ENCODE results near the gene HPGD.

HPGD gene

DNA sequence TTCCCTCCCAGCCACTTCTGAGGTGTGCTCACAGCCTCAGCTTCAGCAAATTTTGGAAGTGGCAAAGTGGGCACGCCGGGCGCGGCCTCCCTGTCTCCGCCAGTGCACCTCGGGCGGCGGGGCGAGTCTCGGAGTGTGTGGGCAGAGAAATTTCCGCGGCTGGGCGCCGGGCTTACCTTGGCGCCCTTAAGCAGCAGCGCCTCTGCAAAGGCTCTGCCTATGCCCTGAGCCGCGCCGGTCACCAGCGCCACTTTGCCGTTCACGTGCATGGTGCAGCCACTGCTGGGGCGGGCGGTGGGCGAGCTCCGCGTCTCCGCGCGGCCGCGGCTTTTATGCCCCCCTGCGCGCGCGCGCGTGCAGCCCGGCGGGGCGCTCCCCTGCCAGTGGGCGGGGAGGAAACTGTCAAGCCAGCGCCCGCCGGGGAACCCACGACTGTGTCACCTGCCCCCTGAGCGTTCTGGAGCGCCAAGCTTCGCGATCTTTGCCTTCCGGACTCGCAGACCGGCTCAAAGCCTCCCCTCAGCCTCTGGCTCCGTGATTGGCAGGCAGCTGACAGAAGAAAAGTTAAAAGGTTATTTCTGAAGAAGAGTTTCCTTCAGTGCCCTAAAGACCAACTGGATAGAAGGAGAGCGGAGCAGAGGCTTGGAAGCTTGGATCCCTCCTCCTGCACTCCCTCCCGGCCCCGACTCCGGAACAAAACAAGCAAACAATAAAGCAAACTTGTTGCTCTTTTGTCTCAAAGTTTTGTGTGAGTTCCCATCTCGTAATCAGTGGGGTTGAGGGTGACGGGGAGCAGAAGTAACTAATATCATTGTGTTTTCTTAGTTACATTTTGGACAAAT, at the start of gene HPGD:
Gene HPGD, minus strand, starts transcription at position 306 of the 842 bp plus-strand sequence. Its CDS starts 37 bp downstream, at position 269.
- peak; percentile 53 for DNase-seq

DNA sequence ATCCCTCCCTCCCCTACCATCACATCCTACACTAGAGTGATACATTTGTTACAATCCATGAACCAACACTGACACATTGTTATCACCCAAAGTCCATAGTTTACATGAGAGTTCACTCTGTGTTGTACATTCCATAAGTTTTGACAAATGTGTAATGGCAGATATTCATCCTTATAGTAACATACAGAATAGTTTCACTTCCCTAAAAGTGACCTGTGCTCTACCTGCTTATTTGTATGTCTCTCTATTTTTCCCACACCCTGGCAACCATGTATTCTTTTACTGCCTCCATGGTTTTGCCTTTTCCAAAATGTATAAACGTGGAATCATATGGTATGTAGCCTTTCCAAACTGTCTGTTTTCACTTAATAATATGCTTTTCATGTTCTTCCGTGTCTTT, 42.2 kb upstream of the HPGD start:
- DNase-seq = no peak

DNA sequence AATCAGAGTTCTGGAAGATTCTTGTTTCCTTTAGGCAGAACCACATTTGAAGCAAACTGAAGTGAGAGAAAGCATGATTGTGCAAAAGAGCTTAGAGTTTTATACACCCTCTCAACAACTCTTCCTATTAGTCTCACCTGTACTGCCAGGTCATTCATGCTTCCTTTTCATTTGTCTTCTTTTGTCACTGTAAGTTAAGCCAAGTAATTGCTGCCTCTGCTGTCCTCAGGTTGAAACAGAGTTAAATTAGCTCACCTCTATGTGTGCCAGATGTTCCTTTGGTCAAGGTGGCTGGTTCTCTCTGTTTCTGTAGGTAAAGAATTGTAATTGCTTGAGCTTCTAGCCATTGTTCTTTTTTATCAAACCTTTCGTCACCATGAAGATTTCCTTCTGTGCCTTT, 41.1 kb upstream of the HPGD start:
- DNase-seq = no peak

DNA sequence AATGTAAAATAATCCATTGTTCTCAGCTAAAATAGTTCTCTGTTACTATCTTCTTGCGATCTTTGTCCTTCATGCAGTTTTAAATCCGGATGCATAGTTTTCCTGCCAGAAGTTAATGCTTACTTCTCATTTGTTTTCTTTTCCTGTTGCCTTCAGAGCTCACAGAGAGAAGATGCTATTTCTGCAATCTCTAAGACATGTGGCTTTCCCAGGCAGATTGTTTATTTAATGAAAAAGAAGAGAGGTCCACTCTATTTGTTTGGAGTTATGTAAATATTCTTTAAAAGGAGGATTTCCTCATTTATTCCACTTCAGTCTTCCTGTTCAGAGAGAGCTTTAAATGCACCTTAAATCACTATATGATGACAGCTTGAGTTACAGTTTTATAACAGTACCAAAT, 39.3 kb upstream of the HPGD start:
- DNase-seq = no peak

DNA sequence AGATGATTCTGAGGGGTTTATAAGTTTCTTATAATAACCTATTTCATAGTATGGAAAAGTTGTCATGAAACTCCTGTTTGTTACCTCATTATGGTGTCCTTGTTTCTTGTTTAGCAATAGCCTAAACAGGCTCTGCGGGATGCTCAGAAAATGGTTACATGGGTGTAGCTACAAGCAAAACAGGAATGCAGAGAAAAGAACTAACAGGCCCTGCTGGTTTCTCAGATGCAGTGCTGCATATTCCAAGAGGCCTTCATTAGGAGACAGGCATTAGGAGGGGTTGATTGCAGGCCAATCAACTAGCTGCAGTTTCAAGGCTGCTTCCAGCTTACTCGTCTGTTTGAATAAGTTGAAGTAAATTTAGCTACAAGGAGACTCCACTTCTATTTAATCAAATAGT, 37.6 kb upstream of the HPGD start:
- no peak for DNase-seq

DNA sequence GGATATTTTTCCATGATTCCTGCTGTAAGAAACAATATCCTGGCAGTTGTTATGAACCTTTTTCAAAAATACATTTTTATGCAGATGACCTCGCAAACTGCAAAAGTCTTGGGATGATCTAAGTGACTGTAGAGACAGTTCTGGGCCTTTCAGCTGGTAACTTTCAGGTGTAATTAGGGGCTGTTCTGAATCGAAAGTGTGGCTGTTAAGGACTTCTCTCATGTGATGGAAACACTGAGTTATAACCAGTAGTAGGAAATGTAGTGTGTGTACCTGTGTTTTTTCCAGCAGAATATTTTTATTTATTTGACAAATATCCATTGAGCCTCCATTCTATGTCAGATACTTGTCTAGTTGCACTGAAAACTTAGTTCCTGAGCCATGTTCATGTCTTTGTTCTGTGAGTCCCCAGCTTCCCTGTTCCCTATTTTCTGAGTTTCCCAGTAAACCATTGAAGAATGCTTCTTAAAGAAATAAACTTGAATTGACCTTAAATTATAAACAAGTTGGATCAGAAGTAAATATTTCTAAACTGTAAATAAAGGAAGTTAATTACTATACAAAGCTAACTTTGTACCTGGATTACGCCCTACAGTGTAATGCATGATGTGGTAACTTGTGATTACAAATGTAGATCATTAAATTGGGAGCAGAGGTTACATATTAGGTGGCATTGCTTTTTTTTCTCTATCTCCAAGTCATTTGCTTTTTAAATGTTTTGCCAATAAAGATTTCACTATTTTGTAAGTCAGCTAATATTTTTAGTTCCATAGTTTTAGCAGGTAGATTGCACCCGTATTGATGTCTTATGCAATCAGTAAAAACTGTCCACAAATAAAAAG, 33.7 kb upstream of the HPGD start:
- no peak for DNase-seq

DNA sequence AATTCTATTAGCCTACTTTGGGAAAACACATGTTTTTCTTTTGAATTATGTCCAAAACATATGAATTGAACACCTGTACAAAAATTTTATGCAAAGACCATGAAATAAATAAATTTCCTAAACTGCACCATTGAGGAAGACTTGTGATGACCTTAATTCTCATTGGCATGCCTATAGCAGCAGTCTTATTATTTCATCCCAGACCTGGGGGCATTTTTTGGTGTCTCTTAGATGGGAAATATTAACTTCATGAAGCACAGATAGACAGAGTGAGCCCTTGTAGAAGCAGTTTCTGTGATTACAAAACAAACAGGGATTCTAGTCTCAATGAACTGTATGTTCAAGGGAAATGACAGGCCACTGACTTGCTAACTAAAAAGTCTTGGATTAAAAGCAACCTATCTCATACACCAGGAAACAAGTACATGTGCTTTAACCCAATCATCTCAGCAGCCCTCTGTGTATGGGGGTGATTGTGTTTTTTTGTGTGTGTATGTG, 32.0 kb upstream of the HPGD start:
- DNase-seq = no peak

DNA sequence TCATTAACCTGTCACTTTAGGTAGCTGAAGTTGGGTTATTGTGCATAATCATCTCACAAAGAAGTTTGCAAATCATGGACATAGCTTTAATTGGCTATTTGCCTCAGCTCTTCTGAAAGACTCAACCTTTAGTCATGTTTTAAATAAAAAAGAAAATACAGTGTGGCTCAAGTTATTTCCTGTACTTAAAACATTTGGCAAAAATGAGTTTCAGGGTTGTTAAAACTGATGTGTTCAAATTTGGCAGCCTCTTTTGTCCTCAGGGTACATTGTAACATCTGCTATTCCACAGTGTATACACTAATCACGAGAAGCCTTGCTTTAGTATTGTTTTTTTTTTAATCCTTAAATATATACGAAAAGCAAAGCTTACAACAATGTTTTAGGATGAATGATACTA, 31.5 kb upstream of the HPGD start:
- no peak for DNase-seq

DNA sequence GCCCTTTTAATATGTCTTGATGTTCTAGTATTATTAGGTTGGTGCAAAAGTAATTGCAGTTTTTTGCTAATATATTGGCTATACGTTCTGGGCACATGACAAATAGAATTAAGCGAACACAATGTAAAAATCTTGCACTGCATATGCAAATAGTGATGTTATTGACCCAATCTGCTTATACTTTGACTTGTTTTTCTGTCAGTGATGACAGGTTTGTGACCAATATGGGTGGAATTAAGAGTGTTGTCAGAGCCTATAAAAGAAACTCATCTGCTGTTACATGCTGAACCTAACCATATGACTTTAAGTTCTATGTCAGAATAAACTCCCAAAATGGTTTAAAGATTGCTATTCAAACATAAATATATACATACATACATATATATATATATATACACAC, 30.7 kb upstream of the HPGD start:
- DNase-seq = no peak

DNA sequence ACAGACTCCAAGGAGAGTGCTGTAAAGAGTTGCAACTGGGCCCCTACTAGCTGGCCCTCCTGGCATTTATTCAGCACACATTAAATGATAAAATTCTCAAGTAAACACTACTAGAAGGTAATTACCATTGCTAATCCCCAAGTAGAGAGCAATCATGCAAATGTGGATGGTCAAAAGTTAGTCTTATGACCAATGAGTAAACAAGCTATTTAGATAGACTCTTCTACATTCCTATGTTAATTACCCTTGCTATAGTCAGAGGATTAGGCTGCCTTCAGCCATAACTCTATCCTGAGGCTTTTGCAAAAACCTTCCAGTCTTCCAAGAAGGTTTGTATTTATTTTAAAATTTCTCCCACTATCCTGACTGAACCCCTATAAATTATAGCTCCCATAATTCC, 28.3 kb upstream of the HPGD start:
- no peak for DNase-seq

DNA sequence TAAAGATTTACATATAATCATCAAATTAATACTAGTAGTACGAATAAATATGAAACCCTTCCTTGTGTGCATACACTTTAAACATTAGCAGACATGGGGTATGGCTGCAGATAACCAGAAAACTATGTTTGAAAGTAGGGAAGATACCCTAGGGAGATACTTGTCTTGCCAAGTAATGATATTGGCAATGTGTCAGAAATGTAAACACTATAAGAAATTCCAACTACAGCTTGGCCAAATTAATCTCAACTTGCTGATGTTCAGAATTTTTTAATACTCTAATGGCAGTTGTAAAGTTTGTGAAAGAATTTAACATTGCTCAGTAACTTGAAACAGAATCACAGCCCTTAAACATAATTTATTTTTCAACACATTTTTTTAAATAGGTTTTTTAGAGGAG, 27.4 kb upstream of the HPGD start:
- no peak for DNase-seq

DNA sequence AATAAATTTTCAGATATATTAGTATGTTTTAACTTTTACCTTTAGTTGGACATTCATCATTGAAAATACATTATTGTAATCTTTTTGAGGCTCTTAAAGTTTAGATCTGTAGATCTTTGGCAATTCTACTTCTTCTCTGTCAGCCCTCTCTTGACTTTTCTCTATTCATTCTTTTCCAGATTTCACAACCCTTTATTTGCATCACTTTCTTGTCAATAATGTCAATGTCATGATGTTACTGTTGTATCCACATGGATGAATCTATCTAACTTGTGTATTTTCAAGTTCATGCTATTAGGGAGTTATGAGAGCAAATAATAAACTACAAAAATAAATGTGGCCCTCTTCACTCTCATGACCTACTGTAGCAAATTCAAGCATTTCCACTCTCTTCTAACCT, 23.0 kb upstream of the HPGD start:
- no peak for DNase-seq

DNA sequence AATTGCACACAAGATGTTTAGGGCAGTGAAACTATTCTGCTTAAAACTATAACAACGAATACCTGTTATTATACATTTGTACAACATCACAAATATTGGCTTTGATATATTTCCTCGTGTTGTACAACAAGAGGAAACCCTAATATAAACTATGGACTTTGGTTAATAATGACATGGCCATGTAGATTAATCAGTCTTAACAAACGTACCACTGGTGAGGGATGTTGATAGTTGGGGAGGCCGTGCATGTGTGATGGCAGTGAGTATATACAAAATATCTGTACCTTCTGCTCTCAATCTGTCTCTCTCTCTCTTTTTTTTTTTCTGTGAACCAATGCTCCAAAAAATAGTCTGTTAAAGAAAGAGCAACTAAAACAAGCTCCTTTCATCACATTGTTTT, 22.2 kb upstream of the HPGD start:
- no peak for DNase-seq

DNA sequence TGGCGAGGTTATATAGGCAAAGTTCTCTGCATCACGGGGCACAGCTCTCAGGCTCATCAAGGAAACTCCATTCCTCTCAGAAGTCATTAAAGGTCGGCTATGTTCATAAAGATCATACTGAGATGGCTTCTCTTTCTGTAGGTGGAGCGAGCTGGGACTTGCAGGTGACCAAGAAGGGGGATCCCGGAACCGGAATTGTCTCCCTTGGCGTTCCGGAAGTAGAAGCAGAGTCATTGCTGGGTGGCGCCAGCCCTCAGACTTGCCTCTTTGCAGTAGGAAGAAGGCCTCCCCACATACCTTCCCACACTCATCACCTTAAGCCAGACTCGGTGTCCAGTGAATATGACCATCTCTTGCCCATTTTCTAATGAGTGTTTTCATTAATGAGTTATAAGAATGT, 17.9 kb upstream of the HPGD start:
- no peak for DNase-seq

DNA sequence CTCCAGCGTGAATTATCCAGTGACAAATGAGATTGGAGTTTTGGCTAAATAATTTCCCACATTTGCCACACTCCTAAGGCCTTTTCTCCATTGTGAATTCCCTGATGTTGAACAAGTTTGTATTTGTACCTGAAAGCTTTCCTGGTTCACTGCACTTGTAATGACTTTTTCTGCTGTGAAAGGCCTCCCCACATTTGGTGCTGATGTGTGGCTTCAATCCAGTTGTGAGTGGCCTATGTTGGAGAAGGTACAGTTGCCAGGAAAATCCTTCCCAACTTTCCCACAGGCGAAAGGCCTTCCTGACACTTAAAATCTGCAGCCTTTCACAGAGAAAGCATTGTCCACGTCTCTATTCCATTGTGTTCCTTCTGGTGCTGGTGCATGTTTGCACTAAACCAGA, 17.3 kb upstream of the HPGD start:
- DNase-seq = no peak

DNA sequence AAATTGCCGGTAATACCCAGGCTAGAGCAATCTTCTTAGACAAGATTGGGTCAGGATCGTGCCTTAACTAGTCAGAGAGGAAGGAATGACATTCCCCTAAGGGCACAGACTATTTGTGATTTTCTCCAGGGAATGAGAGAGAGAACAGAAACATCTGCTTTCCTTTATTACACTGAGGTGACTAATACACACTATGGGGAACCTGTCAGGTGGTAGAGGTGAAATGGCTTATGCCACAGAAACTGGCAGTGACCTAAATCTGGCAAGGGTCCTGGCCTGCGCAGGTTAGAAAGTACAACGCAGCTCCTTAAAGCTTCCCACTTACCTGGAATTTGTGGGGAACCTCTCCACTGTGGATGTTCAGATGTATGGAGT, 16.6 kb upstream of the HPGD start:
- no peak for DNase-seq

DNA sequence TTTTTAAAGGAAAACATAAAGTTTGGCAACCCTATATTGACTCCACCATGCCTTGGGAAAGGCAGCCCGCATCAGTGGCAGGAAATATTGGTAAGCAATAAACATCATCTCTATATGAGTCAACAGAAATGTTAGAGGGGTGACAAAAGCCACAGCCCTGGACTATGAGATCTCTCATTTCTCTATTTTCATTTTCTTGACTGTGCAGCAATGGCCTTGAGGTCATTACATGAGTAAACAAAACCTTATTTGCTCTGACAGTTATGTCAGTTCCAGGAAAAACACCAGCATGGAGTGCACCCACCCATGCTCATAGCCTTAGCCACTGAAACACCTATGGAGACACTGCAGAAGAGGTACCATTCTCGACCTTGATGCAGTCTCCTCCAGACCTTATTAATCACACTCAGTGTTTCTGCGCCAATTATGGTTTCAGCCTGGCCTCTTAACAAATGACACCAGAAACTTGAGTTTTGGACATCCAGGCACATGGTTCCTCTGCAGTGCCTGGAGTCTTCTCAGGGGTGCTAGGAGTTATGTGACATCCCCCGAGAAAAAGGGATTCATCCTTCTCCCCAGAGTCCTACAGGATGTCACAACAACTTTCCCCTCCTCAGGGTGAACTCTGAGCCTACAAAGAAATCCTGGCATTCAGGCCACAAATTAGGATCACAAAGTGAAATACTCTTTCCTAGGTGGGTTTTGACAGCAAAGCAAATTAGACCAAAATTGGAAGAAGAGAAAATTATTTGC, 16.0 kb upstream of the HPGD start:
- DNase-seq = no peak

DNA sequence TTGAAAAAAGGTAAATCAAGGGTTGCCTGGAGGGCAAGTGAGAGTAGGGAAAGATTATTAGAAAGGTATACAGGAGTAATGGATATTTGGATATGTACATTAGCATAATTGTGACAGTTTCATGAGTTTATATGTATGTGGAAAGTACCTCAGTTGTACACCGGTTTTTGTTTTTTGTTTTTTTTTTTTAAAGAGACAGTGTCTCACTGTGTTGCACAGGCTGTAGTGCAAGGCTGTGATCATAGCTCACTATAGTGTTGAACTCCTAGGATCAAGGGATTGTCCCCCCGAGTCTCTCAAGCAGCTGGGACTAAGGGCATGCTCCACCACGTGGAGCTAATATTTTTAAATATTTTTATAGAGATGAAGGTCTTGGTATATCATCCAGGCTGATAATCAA, 15.3 kb upstream of the HPGD start:
- DNase-seq = no peak

DNA sequence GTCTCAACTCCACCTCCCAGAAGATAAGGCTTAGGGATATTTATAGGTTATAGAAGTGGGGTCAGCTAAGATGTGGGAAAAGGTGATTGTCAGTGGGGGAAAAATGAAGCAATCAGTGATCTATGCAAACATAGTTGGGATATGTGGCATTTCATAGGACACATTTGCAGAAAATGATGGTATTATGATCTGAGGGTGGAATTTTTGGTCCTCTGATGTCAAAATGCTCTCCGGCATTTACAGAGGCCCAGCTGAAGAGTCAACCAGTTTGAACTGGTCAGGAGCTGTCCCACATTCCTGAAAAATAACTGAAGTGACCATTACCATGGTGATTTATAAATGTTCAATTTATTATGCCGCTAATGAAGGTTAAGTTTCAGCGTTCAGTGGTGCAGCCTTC, 12.2 kb upstream of the HPGD start:
- no peak for DNase-seq

DNA sequence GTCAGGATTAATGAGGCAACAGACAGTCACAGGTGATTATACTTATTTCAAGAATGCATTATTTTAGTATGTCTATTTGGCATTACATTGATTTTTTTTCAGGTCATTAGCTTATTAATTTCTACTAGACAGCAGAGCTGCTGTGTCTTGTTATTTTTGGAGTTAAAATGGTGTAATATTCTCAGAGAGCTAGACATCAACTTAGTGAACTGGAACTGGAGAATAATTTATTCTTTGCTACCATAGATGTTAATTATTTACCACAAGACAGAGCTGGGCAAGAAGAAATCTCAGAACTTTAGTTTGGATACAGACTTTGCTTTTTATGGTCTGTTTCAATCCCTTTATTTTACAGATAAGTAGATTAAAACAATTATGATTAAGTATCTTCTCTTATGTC, 10.2 kb upstream of the HPGD start:
- DNase-seq = no peak

DNA sequence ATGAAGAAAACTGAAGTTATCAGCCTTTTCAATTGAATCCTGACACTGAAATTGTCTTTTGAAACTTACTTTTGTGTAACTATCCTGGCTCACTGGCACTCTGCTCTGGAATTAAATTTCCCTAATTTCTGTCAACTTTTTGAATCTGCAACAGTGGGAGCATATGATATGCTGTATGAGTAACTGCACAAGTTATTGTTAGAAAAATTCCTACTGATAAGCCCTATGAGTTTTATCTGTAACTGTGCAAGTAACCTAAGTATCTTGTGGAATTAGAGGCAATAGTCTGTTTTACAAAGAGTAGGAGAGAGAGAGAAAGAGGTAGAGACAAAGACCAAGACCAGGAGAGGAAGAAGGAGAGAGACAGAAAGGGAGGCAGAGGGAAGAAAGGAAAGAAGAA, 9.2 kb upstream of the HPGD start:
- no peak for DNase-seq

DNA sequence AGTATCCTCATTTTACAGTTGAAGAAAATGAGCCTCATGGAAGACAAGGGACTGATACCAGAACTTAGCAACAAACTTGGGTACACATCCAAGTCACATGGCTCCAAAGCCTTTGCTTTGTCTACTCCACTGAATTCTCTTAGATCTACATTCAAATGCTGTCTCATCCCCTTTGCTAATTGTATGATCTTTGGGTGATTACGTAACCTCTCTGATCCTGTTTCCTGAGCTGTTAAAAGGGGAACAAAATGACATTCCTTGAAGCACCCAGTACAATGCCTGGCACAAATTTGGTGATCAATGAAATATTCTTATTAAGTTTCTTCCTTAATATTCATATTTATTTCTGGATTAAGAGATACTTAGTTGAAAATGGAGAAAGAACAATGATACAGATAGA, 5.9 kb upstream of the HPGD start:
- no peak for DNase-seq

DNA sequence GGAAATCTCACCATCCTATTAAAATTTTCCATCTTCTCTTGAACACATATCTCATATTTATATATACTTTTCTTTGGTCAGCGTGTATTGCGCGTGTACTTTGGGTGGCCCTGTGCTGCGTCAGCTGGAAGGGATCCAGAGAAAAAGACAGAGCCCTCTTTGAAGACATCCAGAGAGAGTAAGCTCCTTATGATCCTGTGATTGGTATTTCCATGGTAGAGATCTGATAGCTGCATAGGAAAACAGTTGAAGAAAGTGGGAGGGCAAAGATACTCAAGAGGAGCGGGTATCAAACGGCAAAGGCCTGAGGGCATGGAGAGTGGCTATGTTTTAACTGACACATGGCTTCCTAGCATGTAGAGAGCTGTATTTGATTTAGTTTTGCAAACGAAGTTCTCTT, 4.4 kb upstream of the HPGD start:
- DNase-seq = no peak

DNA sequence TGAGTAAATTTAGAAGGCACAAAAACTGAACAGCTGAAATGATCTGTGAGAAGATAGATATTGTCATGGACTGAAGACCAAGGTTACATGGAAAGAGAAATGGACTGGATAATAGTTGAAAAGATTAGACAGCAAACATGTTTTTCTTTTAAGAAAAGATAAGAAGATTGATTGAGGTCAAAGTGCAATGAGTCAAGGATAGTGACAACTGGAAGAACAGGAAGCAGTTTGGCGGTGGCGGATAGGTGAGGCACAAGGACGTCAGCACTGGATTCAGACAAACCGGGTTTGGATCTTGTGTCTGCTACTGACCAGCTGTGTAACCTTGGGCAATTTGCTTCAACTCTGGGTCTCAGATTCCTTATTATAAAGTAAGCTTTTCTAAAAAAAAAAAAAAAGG, 2.0 kb upstream of the HPGD start:
- no peak for DNase-seq
